AG04450 (cell line): ENCODE measurements around the gene CASK. TPM values are rescaled to one million over a fixed set of nuclear protein-coding genes. Genes with fewer than 3 reads are reported as not detected.

ENCODE experiments used
- CTCF ChIA-PET: fragments of 300-600, 350-600 bp; formaldehyde crosslinking; extraction: SDS; loops from one replicate; lab custom pipeline; 2022; ENCODE audit warnings: antibody characterized with exemption, inconsistent platforms; lab: Charles Lee
- POLR2A ChIA-PET: fragments of 350-600 bp; formaldehyde crosslinking; extraction: SDS; loops from one replicate; lab custom pipeline; 2021; ENCODE audit warnings: antibody characterized with exemption, inconsistent platforms; lab: Yijun Ruan, JAX
- DNase-seq: peaks from one replicate; pipeline ENCODE4 v3.0.0-alpha.2; 2011; ENCODE audit warnings: low read depth, low spot score
- H3K27ac ChIP-seq: one replicate; pipeline ENCODE4 v1.5.1; 2012; ENCODE audit warnings: low read depth, low read length, control low read depth
- H3K27me3 ChIP-seq: one replicate; pipeline ENCODE4 v1.6.0; 2012; ENCODE audit warnings: low read length; ENCODE audit not compliant: control insufficient read depth, insufficient read depth
- H3K4me3 ChIP-seq: 2 replicates; pipeline ENCODE4 v1.5.1; 2011; ENCODE audit warnings: mild to moderate bottlenecking, low read depth, low read length, control low read depth
- H3K9me3 ChIP-seq: 2 replicates; pipeline ENCODE4 v1.5.1; 2012; ENCODE audit warnings: low read length; ENCODE audit not compliant: control insufficient read depth, insufficient read depth
- polyA plus RNA-seq: library from polyadenylated mRNA; depleted of rRNA; stranded (reverse); fragments of >200 nt; gene quantifications from 2 replicates; pipeline ENCODE4 v1.2.3, GENCODE V29; 2011
- TF ChIP-seq, protein P1 (sequence below): IDR thresholded peaks from 2 replicates; pipeline ENCODE4 v1.5.1; 2011; ENCODE audit warnings: low read depth, low read length, control low read depth, inconsistent platforms

CASK gene
- polyA plus RNA-seq, 1 experiment: 30.0 TPM

DNA sequence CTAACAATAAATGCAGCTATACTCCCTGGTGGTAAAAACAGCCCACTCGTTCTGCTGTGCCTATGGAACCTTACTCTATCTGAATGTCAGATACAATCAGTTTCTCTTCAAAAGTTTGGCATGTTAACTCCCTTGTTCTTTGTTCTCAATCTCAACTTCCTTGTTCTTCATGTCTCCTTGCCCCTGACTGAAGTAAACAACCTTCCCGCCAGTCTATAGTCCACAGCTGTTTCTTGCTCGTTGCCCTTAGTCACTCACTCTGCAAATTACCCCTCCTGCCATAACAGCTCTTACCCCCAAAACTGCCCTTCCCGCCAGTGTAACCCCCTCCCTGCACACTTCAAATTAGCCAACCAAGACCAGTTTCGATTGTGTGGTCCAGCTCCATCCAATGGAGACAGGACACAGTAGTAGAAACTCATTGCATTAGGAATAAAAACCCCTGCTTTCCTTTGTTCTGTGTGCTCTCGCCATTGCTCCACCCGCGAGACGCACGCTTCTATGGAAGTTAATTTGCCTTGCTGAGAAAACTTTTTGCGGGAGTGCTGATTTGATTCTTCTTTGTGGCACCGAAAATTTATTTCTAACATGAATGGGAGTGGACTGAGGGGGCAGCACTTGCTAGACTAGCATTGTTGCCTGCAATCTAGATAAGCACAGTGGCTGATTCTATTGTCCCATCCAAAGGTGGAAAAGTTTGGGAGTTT lies 206.4 kb downstream of the CASK start:
- H3K9me3 ChIP-seq: no peaks in the 10 kb centered on the region; the same call in 1 of the 2 replicates
- no peak overlapping the region for H3K27ac ChIP-seq
- ChIA-PET POLR2A (no interaction called here), CTCF (no interaction called here)
- no peaks in the 10 kb centered on the region for H3K27me3 ChIP-seq
- DNase-seq: no peak
- H3K4me3 ChIP-seq: no peak overlapping the region
- TF ChIP-seq, protein P1, sequence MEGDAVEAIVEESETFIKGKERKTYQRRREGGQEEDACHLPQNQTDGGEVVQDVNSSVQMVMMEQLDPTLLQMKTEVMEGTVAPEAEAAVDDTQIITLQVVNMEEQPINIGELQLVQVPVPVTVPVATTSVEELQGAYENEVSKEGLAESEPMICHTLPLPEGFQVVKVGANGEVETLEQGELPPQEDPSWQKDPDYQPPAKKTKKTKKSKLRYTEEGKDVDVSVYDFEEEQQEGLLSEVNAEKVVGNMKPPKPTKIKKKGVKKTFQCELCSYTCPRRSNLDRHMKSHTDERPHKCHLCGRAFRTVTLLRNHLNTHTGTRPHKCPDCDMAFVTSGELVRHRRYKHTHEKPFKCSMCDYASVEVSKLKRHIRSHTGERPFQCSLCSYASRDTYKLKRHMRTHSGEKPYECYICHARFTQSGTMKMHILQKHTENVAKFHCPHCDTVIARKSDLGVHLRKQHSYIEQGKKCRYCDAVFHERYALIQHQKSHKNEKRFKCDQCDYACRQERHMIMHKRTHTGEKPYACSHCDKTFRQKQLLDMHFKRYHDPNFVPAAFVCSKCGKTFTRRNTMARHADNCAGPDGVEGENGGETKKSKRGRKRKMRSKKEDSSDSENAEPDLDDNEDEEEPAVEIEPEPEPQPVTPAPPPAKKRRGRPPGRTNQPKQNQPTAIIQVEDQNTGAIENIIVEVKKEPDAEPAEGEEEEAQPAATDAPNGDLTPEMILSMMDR: no peak

DNA sequence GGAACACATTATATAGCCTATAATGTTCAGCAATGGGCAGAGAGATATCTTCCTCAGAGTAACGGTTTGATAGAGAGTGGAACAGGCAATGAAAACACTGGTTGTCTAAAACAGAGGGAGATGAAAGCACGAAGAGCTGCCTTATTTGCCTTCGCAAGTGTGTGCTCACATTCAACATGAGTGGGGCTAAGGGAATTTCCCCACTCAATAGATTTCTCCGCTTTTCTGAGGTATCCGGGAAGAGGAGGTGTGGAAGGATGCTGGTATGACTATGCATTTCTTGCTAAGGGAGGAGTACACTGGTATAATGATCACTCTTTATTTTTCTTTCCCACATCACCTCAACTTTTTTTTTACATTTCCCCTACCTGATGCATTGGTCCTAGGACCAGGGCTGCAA lies 207.1 kb downstream of the CASK start:
- Histone ChIP-seq H3K9me3 (no peaks in the 10 kb centered on the region; the same call in 1 of the 2 replicates), H3K27ac (no peak overlapping the region), H3K4me3 (no peak overlapping the region), H3K27me3 (no peaks in the 10 kb centered on the region)
- DNase-seq: no peak
- TF ChIP-seq, protein P1: no peak
- POLR2A ChIA-PET: no interaction called here
- CTCF ChIA-PET: no interaction called here

DNA sequence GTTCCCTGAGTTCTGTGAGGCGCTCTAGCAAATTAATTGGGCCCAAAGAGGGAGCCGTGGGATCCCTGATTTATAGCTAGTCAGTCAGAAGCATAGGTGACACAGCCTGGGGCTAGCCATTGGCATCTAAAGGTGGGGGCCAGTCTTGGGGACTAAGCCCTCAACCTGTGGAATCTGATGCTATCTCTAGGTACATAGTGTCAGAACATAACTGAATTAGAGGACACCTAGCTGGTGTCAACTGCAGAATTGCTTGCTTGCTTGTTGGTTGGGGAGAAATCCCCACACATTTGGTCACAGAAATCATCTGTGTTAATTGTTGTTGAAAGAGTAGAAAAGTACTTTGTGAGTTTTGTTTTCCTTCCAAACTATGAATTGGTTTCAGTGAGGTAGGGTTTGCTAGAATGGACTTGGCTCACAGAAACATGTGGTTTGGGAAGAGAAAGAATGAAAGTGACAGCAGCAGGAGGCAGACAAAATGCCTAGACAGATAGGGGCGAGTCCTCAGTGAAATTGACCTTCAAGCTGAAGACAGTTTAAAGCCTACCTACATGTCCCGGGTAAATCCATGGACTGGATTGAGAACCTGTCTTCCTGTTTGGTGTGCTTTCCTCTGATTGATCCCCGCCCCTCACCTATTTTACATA lies 212.2 kb downstream of the CASK start:
- CTCF ChIA-PET: no interaction called here
- H3K4me3 ChIP-seq: no peak overlapping the region

GRCh38 chrX:41708486-41708885 lies 214.9 kb downstream of the CASK start:
- H3K4me3 ChIP-seq: no peak overlapping the region
- no peak for DNase-seq
- TF ChIP-seq, protein P1: no peak
- no peak overlapping the region for H3K27ac ChIP-seq
- H3K27me3 ChIP-seq: no peaks in the 10 kb centered on the region
- no peaks in the 10 kb centered on the region for H3K9me3 ChIP-seq
- POLR2A ChIA-PET: no interaction called here
- CTCF ChIA-PET: interaction anchor here (0.7 kb wide), 1 partner anchor 10 kb away, joined by 3 read pairs; no protein-coding TSS in a partner anchor

More for the DNA sequence above, 212.2 kb downstream of the CASK start:
- TF ChIP-seq, protein P1: no peak
- no peak overlapping the region for H3K27ac ChIP-seq
- DNase-seq: no peak
- POLR2A ChIA-PET: no interaction called here
- no peaks in the 10 kb centered on the region for H3K27me3 ChIP-seq
- H3K9me3 ChIP-seq: no peaks in the 10 kb centered on the region

GRCh38 chrX:41707218-41707617 lies 216.1 kb downstream of the CASK start:
- Histone ChIP-seq H3K27me3 (no peaks in the 10 kb centered on the region), H3K4me3 (no peak overlapping the region), H3K27ac (no peak overlapping the region), H3K9me3 (no peaks in the 10 kb centered on the region)
- ChIA-PET POLR2A (no interaction called here), CTCF (no interaction called here)
- TF ChIP-seq, protein P1: no peak
- no peak for DNase-seq
